HG02884 (cell line): ENCODE results near the gene LAMP2.
A peak's percentile ranks its signal among the peaks of the same experiment; 100 is the strongest.
"Not testable (repeated sequence)": the region's sequence is repeated elsewhere in the genome, so short reads cannot be mapped to it uniquely, and the experiment has no call there.

Source experiments
- ATAC-seq: cut with Tn5 transposase; IDR thresholded peaks from one replicate; pipeline ENCODE4 v1.9.1; 2021; ENCODE audit warnings: mild to moderate bottlenecking, moderate library complexity; ENCODE audit not compliant: unreplicated experiment

The LAMP2 gene

DNA sequence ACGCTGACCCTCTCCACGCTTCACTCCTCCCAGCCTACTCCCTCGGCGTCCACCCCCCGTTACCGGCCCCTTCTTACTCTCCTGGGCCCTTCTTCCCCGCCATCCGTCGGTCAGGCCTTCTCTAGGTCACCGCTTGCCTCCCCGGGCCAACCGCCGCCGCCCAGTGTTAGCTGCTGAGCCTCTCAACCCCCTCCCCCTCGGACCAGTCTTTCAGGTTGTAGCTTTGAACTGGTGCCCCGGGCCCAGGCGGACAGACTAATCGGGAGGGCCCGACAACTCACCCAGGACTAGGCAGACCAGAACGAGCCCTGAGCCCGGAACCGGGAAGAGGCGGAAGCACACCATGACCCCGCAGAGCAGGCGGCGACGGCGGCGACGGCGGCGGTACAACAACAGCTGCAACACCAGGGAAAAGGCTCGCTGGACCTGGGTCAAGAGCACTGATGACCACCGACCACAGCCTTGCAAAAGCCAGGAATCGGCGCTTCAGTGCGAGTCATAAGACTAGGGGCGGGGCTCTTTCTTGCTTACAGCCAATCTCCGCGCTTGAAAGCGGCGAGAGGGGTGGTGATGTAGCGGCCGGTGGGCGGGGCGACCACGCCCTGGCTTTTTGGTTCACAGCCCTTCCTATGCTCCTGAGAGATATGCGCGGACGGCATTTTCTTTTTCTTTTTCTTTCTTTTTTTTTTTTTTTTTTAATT, at the start of gene LAMP2:
TSS of gene LAMP2 (minus strand) at position 472 of the 701 bp plus-strand sequence. CDS start at position 345, 127 bp downstream.
- peak; percentile 99 for ATAC-seq

DNA sequence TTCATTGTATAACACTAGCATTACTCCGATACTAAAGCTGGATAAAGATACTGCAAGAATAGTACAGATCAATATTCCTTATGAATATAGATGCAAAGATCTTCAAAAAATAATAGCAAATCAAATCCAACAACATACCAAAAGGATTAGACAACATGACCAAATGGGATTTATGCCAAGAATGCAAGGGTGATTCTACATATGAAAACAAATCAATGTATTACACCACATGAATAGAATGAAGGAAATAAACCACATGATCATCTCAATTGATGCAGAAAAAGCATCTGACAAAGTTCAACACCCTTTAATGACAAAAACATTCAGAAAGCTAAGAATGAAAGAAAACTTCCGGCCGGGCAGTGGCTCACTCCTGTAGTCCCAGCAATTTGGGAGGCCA, 48.8 kb upstream of the LAMP2 start:
- ATAC-seq = no peak

DNA sequence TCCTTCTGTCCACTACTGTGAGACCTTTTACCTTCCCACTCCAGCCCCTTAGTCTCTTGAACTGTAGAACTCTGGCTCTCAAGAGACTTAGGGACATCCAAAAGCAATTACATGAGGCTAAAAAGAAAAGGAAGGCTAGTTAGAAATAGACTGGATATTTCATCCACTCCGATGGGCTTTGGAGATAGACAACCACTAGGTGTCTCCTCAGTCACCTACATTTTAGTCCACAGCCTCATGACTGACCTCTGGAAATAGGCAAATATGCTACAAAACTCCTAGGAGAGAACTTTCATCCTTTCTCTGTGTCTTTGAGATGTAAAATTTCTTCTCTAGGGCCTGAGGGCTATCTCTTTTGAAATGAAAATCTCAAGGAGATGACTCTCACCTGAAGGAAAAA, 45.1 kb upstream of the LAMP2 start:
- no peak for ATAC-seq

DNA sequence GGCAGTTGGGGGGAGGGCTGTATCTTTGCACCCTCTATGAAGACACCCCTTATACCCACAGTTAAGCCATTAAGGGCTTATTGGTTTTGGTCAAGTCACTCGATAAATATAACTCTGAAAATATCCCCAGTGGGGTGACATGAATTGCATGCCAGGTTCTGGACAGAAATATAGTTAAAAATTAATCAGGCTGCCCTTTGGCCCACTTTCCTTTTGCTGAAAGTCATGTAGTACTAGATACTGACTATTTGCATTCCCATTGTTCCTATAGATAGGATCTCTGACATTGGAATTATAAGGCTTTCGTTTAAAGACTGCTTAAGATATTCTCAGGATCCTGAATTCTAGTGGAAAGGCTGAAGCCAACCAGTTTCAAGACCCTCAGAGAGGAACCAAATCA, 43.5 kb upstream of the LAMP2 start:
- no peak for ATAC-seq

DNA sequence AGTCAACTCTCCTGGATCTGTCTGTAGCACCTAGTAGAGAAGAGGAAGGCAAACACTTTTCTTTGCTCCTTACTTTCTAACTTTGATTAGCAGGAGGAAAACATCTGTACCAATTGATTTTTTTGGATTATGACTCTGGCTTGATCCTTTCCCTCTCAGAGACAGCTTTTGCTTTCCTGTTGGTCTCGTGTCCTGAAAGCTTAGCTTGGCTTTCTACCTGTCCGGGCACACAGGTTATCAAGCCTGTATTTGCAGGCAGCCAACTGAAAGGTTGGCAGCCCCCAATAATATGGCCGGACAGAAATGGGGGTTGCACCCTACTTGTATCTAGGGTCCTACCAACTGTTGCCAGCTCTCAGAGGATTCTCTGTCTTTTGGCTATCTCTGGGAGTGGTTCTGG, 43.1 kb upstream of the LAMP2 start:
- ATAC-seq = no peak

DNA sequence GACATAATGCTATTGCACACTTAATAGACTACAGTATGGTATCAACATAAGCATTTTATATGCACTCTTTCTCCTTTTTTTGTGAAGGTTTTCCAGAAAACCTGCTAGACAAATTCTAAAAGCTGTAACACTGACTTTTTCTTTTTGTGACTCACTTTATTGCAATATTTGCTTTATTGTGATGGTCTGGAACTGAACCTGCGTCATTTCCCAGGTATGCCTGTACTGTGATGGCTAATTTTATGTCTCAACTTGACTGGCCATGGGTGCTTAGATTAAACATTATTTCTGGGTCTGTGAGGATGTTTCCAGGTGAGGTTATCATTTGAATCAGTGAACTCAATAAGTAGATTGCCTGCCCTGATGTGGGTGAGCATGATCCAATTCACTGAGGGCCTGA, 35.5 kb upstream of the LAMP2 start:
- no peak for ATAC-seq

DNA sequence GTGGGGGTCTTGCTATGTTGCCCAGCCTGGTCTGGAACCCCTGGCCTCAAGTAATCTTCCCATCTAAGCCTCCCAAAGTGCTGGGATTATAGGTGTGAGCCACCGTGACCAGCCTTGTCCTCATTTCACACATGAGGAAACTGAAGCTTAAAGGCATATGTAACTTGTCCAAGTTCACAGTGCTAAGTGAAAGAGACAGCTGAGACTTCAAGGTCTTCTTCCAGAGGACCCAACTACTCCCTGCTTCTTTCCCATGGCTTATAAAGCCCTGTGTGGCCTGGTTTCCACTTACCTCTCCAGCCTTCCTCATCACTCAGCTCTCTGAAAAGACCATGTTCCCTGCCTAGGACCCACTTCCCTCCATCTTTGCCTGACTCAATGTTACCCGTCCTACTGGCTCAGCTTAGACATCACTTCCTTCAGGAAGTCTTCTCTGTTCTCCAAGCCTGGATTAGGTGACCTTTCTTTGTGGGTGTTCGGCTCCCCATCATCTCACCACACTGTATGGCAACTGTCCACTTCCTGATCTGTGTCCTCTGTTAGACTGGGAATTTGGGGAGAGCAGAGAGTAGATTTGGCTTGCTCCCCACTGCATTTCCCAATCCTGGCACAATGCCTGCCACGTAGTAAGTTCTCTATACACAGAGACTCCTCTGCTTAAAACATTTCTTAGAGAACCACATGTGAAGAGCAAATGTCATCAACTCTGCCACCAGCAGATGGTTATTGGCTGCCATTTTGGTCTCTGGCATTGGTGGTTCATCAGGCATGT, 30.4 kb upstream of the LAMP2 start:
- ATAC-seq = no peak

DNA sequence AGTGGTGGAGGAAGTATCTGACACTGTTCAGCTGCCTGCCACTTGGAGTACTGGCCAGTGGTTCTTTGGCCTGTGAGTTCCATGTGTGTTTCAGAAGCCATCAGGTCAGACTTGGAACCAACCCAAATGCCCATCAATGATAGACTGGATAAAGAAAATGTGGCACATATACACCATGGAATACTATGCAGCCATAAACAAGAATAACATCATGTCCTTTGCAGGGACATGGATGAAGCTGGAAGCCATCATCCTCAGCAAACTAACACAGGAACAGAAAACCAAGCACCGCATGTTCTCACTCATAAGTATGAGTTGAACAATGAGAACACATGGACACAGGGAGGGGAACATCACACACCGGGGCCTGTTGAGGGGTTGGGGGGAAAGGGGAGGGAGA, 21.0 kb upstream of the LAMP2 start:
- ATAC-seq = not testable (repeated sequence)

DNA sequence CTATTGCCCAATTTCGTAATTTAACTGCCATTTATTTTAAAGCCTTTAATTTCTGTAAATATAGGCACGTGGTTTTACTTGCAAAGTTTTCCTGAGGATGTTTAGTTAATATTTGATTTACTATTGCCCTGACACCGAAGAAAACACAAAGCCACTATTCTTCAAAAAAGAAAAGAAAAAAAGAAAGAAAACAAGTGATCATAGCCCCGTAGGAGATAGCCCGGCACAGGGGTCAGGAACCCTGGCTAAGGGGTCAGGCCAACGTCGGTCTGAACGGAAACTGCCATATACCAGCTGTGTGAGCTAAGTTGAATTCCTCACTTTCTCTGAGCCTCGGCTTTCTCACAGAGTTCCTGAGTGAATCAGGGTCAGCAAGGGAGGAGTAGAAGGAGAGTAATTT, 17.7 kb upstream of the LAMP2 start:
- no peak for ATAC-seq

DNA sequence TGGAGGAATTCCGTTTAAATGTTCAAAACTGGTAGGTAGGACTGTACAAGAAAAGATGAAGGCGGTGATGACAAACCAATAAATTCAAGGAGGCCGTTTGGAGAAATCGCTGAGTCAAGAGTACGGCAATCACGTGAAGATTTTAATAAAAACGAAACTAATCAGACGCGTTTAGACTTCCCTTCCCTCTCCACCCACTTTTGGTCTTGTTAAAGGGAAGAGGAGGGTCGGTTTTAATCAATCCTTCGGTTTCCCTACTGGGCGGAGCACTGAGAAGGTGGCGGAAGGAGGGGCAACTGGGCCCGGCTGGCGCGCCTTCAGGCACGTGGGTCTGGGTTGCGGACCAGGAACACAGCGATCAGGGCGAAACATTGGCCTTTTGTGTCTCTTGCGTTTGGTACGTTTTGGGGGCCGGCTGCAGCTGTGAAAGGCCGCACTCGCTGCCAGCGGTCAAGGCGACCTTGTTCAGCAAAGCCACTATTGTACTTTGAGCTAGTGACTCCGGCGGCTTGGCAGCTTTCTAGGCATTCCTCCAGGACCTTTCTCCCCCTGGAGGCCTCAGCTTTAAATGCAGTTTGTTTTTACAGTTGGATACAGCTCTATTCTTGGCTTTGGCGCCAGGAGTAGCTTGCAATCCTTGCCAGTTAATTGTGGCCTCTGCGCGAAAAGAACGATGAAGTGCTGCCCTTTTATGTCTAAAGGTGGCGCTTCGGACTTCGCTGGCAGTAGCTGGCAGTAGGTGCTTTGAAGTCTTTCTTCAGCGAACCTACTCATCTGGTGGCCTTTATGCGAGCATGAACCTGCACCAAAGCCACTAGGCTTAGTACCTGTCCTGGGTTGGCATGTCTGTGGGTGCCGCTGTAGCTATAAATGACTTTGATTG, 16.8 kb upstream of the LAMP2 start:
- peak; percentile 79 for ATAC-seq

DNA sequence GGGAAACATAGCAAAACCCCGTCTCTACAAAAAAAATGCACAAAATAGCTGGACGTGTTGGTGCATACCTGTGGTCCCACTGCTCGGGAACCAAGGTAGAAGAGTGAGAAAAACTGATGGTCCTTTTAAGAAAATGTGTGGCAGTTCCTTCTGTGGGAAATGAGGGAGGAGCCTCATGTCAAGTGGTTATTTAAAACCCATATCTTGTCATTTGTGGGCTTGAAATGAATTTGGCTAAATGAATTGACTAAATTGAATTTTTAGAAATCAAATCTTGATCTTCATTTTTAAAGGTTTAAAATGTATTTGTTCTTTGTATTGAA, 16.2 kb upstream of the LAMP2 start:
- ATAC-seq = no peak

DNA sequence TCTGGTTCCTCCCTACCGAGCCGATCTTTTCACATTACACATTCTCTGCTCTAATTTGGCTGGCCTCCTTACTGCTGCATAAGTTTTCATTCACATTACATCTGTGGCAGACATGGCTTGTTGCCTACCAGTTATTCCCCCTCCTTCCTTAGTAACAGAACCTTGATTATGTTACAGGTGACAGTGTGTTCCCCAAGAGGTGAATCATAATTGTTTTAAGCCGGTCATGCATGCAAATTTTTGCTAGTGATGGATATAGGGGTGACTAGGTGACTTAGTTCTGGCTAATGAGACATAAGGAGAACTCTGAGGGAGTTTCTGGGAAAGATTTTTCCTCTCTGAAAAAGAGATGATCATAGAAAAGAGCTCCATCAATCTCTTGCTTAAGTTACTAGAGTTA, 8.4 kb upstream of the LAMP2 start:
- ATAC-seq = no peak

DNA sequence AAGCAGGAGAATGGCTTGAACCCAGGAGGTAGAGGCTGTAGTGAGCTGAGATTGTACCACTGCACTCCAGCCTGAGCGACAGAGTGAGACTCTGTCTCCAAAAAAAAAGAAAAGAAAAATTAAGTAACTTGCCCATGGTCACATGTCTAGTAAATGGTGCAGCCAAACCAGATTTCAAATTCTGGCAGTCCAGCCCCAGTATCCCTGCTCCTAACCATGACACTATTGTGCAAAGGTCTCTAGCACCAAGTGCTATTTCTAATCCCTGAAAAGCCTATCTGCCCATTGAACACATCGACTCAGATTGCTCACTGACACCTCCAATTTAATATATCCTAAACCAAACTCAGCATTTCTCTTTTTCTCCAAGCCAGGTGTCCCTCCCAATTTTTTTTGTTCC, 7.6 kb upstream of the LAMP2 start:
- ATAC-seq = no peak

DNA sequence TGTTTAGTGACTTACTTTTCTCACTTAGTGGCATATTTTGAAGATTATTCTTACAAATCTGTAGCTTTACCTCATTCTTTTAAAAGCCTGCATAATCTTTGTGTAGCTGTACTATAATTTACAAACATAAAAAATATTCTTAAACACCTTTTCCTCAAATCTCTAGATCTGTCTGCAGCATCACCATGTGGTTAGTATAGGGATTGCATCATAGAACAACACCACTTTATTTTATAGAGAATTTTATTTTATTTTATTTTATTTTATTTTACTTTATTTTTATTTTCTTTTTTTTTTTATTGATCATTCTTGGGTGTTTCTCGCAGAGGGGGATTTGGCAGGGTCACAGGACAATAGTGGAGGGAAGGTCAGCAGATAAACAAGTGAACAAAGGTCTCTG, 6.4 kb upstream of the LAMP2 start:
- not testable (repeated sequence) for ATAC-seq

DNA sequence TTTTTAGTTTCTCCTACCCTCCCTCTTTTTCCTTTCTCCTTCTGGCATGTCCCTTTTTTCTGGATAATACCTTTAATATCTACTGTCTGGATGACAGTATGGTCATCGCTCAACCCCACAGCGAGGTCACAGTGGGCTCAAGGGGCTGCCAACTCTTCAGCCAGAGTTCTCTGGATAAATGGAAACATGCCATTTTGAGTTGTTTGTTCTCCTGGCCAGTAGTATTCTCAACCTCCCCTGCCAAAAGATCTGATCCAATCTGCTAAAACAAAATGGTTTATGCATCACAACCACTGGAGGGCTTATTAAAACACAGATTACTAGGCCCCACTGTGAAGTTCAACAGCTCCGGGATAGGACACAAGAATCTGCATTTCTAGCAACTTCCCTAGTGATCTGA, 5.0 kb upstream of the LAMP2 start:
- ATAC-seq = no peak

DNA sequence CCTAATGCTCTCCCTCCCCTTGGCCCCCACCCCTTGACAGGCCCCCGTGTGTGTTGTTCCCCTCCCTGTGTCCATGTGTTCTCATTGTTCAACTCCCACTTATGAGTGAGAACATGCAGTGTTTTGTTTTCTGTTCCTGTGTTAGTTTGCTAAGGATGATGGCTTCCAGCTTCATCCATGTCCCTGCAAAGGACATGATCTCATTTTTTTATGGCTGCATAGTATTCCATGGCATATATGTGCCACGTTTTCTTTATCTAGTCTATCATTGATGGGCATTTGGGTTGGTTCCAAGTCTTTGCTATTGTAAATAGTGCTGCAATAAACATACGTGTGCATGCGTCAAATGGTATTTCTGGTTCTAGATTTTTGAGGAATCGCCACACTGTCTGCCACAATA, 561 bp upstream of the LAMP2 start:
- ATAC-seq = not testable (repeated sequence)

DNA sequence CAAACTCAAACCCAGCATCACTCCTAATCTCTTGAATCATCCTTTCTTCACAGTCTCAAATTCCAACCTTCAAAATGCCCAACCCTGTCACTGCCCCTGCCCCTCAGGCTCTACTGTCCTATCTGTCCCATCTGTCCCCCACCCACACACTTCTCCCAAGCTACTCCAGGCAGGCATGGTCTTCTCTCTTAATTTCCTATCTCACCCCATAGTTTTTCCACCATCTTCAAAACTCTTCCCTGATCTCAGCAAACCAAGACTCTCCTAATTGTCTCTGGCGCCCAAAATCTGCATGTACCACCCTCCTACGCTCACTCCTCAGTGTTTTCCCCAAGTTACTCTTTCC, 644 bp downstream of the LAMP2 start:
- no peak for ATAC-seq

DNA sequence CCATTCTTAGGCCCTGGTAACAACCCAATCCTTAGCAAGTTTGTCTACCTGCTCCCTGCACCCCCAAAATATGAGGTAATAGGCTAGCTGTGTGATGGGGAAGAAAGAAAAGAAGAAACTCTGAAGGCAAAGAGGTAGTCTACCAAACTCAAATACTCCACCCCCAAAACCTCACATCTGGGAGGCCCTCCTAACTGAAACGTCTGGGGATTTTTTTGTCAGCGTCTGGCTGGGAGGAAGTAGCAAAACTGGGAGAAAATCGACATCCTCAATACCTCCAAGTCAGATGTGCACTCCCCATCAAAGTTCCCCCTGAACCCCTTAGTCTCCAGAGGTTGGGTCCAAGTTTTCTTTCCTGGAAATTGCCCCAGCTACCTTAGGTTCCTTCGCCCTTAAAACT, 1.0 kb downstream of the LAMP2 start:
- ATAC-seq = no peak

DNA sequence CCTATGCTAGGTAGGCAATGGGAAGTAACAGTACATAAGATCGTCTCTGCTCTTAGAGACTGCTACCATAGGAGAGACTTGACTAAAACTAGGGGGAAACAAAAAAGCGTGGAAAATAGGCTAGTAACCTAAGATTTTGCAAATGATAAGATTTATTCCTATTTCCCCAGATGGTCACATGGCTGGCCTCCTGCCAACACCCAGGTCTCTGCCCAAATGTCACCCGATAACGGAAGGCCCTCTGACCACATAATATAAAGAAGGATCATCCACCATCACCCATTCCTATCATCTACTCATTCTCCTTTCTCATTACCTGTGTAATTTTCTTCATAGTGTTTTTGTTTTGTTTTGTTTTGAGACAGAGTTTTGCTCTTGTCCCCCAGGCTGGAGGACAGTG, 4.7 kb downstream of the LAMP2 start:
- ATAC-seq = no peak

DNA sequence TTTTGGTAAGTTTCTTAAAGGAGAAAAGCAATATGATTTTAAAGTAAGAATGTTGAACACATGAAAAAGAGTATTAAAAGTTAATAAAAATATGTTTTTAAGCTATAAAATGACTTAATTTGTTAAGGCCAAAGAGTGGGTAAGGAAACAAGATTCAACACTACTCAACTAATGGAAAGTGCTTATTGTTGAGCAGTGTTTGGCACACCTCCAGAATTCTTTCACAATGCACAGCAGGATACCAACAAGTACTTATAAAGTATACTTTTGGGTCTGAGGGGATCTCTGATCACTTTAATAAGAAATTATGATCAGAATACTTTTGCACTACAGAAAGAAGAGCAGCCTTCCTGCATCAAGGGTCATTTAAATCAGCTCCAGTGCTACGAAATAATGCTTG, 5.9 kb downstream of the LAMP2 start:
- no peak for ATAC-seq

DNA sequence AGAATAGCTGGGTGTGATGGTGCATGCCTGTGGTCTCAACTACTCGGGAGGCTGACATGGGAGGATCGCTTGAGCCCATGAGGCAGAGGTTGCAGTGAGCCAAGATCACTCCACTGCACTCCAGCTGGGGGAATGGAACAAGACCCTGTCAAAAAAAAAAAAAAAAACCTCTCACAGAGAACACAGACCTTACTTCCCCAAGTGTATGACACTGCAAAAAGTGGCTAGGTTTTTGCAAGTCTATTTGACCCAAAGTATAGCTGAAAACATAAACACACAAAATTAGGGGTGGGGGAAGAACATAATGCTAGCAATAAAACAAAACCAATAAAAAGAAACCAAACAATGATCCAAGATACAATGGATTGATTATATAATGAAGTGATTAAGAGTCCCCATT, 6.7 kb downstream of the LAMP2 start:
- no peak for ATAC-seq

DNA sequence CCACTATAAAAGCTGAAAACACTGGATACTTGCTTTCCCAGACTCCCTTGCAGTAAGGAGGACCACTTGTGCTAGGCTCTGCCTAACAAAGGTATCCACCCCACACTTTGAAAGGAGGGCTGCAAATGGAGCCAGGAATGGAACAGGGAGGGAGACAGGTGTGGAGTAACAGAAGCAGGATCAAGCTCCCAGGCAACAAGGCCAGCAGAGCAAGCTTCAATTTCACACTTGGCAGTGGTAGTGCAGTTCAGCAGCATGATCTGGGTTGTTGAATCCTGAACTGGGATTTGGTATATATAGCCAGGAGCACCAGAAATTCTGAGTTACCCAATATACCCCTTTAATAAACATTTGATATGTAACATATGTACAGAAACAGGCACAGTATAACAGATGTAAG, 9.8 kb downstream of the LAMP2 start:
- no peak for ATAC-seq
